HG03442 (cell line): ENCODE data around the gene RAPGEF2.
"Not testable (repeated sequence)": the region's sequence is repeated elsewhere in the genome, so short reads cannot be mapped to it uniquely, and the experiment has no call there.

ENCODE experiments used
- ATAC-seq: cut with Tn5 transposase; IDR thresholded peaks from one replicate; pipeline ENCODE4 v1.9.1; 2021; ENCODE audit warnings: mild to moderate bottlenecking, moderate library complexity; ENCODE audit not compliant: unreplicated experiment

The RAPGEF2 gene

GRCh38 chr4:159160242-159160641, 57.4 kb downstream of the RAPGEF2 start:
- no peak for ATAC-seq

- not testable (repeated sequence) for ATAC-seq
Measured at GRCh38 chr4:159161436-159161835, 58.6 kb downstream of the RAPGEF2 start.

- no peak for ATAC-seq
Measured at GRCh38 chr4:159162576-159162975, 59.7 kb downstream of the RAPGEF2 start.

- no peak for ATAC-seq
Measured at GRCh38 chr4:159163521-159163920, 60.6 kb downstream of the RAPGEF2 start.

GRCh38 chr4:159169404-159170302, 66.8 kb downstream of the RAPGEF2 start:
- peak; percentile 45 for ATAC-seq

- no peak for ATAC-seq
Measured at GRCh38 chr4:159171287-159171686, 68.4 kb downstream of the RAPGEF2 start.

- ATAC-seq = no peak
Measured at GRCh38 chr4:159173886-159174285, 71.0 kb downstream of the RAPGEF2 start.

GRCh38 chr4:159174645-159175084, 71.8 kb downstream of the RAPGEF2 start:
- ATAC-seq = no peak

GRCh38 chr4:159175085-159175988, 72.5 kb downstream of the RAPGEF2 start:
- peak; percentile 48 for ATAC-seq

GRCh38 chr4:159175989-159176375, 73.1 kb downstream of the RAPGEF2 start:
- no peak for ATAC-seq

- ATAC-seq = peak; percentile 35
Measured at GRCh38 chr4:159177265-159178150, 74.6 kb downstream of the RAPGEF2 start.

- ATAC-seq = peak; percentile 24
Measured at GRCh38 chr4:159178151-159178546, 75.3 kb downstream of the RAPGEF2 start.

- no peak for ATAC-seq
Measured at GRCh38 chr4:159178979-159179969, 76.4 kb downstream of the RAPGEF2 start.

GRCh38 chr4:159183885-159184605, 81.2 kb downstream of the RAPGEF2 start:
- not testable (repeated sequence) for ATAC-seq

GRCh38 chr4:159185591-159186023, 82.7 kb downstream of the RAPGEF2 start:
- peak; percentile 58 for ATAC-seq

GRCh38 chr4:159188646-159189045, 85.8 kb downstream of the RAPGEF2 start:
- ATAC-seq = no peak

- ATAC-seq = no peak
Measured at GRCh38 chr4:159190651-159191050, 87.8 kb downstream of the RAPGEF2 start.

- no peak for ATAC-seq
Measured at GRCh38 chr4:159191989-159192388, 89.1 kb downstream of the RAPGEF2 start.
